Measurements from ENCODE around the gene RAPGEF3. TPM values are rescaled to one million over a fixed set of nuclear protein-coding genes. Genes with fewer than 3 reads are reported as not detected.

Gene RAPGEF3
- 6.7 and 9.4 TPM in 2 replicates for total RNA-seq (2021; fragmentation: NEBNext Ultra II Directional; extraction: Animal tissue kit (Norgen Biotek cat#: 25700))
- 5.0 and 5.2 TPM in 2 replicates for polyA plus RNA-seq (2011; rRNA removed)
- polyA plus RNA-seq (2011; cell fraction: cytosol; rRNA removed), result 6.0 TPM
- polyA plus RNA-seq (2011; cell fraction: nucleus; rRNA removed), result 31.6 TPM
- 4.1 to 5.7 TPM (median 5.2 TPM) in 4 replicates for polyA plus RNA-seq (2012, experiment 1 of 2)
- 3.1 TPM for polyA plus RNA-seq (2012, experiment 2 of 2)
- polyA plus RNA-seq (2013, experiment 1 of 2), result 4.2 TPM
- 3.9 TPM for polyA plus RNA-seq (2013, experiment 2 of 2)
- polyA minus RNA-seq (2011; rRNA and poly(A)+ RNA removed), result 5.2 and 8.0 TPM in 2 replicates
- polyA minus RNA-seq (2011; cell fraction: cytosol; rRNA and poly(A)+ RNA removed), result 1.8 TPM
- polyA minus RNA-seq (2011; cell fraction: nucleus; rRNA and poly(A)+ RNA removed), result 16.2 TPM
- long read RNA-seq, experiment 1, result 0 reads
- long read RNA-seq, experiment 2, partial matches to known transcripts, result 1 of 2 reads
- long read RNA-seq, experiment 2, other reads (novel, unspliced or antisense), result 1 of 2 reads

DNA sequence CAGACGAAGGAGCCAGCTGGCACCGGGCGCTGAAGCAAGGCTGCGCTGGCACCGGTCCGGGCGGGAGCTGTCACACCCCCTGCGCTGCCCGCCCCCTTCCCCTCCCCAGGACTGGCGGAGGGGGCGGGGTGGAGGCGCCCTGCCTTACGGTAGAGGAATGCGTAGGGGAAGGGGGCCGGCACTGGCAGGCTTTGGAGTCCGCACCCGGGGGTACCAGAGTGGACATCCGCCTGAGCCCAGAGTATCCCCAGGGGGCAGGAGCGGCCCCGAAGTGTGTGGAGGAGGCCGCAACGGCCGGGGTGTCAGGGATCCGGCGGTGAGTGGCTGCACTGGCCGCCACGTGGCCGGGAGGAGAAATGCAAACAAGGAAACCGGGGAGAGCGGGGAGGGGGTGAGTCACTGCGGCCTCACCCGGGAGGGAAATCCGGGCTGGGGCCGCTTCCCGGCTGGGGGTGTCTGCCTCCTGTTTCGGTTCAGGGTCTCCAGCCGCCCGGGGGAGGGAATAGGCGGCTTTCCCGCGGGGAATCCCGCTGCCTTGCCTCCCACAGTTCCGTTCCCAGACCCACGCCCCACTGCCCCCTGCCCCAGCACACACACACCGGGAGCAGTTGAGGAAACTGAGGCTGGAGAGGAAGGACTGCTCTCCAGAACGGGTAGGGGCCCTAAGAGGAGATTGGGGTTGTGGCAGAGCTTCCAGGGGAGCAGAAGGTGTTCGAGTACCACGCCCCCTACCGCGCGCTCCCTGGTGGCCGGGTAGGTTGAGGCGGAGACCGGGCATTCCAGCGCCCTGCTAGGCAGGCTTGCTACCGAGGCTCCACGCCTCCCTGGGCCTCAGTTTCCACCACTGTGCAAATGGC lies at the start of gene RAPGEF3:
Gene RAPGEF3, minus strand, starts transcription at position 47 of the 857 bp plus-strand sequence. CDS start 324 bp downstream, outside the sequence.
- Histone ChIP-seq H3K18ac (ENCODE audit: extremely low read depth, low read length) (peak within 1 kb of the TSS; percentile 83), H3K9ac (replicated peaks in 1 of 4; ENCODE audit: extremely low read depth in 1 of 4, low read depth in 3 of 4, low read length in 3 of 4) (peak within 1 kb of the TSS in 3 of 4 experiments; percentile 9 to 29 (median 19); a peak in 3 of 7 replicates), H4K20me1 (replicated peaks in 1 of 2; ENCODE audit: control insufficient read depth in 1 of 2, insufficient read depth in 2 of 2, low read length in 2 of 2) (no peaks in the 10 kb centered on the region), H3K23ac (ENCODE audit: insufficient read length) (no peak within 1 kb of the TSS), H3K4ac (replicated peaks; ENCODE audit: insufficient read length, low read depth, low read length) (no peak within 1 kb of the TSS), H2AFZ (ENCODE audit: low read length) (peak within 1 kb of the TSS; percentile 42), H3K79me1 (ENCODE audit: low read depth, low read length) (no peaks in the 10 kb centered on the region), H3K9me3 (ENCODE audit: insufficient read depth in 2 of 2, low read depth in 1 of 2, low read length in 1 of 2) (no peaks in the 10 kb centered on the region), H2BK12ac (ENCODE audit: low read depth, low read length) (peak within 1 kb of the TSS; percentile 96; the same call in 1 of the 2 replicates), H3K56ac (replicated peaks; ENCODE audit: insufficient read length, low read depth, low read length) (no peak within 1 kb of the TSS), H3K27me3 (replicated peaks in 1 of 4; ENCODE audit: control insufficient read depth in 3 of 4, extremely low read depth in 1 of 4, insufficient read depth in 3 of 4, low read length in 3 of 4) (peaks cover 0 to 2% (median 0%) of the 10 kb centered on the region in 4 experiments; a peak in 2 of 7 replicates), H3K4me3 (ENCODE audit: extremely low read depth in 1 of 4, insufficient read depth in 2 of 4, low read depth in 3 of 4, low read length in 4 of 4) (peak within 1 kb of the TSS; percentile 32 to 72 (median 45)), H4K8ac (ENCODE audit: extremely low read depth, insufficient read depth, low read length) (peak within 1 kb of the TSS; percentile 62), H3K4me1 (replicated peaks in 1 of 4; ENCODE audit: control insufficient read depth in 3 of 4, insufficient read depth in 4 of 4, low read length in 3 of 4) (peaks cover 6 to 15% (median 10%) of the 10 kb centered on the region in 4 experiments; a peak in 6 of 7 replicates), H2BK5ac (ENCODE audit: low read depth, low read length) (peak within 1 kb of the TSS; percentile 75; the same call in 1 of the 2 replicates), H3K79me2 (ENCODE audit: control insufficient read depth in 1 of 2, insufficient read depth in 2 of 2, low read length in 2 of 2) (no peaks in the 10 kb centered on the region), H3K14ac (ENCODE audit: insufficient read length) (no peak within 1 kb of the TSS), H3K23me2 (ENCODE audit: low read depth, low read length) (peaks cover 8% of the 10 kb centered on the region; the same call in 1 of the 2 replicates), H3K27ac (ENCODE audit: low read depth, low read length) (no peak within 1 kb of the TSS), H2BK120ac (replicated peaks; ENCODE audit: low read depth, low read length) (peak within 1 kb of the TSS; percentile 66), H3K36me3 (ENCODE audit: control insufficient read depth in 2 of 4, insufficient read depth in 4 of 4, low read length in 3 of 4) (no peaks in the 10 kb centered on the region), H2BK20ac (ENCODE audit: low read length) (no peak within 1 kb of the TSS), H2AK5ac (ENCODE audit: low read depth, low read length) (peak within 1 kb of the TSS; percentile 5; the same call in 1 of the 2 replicates), H4K5ac (ENCODE audit: insufficient read length, low read depth, low read length) (peak within 1 kb of the TSS; percentile 45), H3K4me2 (ENCODE audit: insufficient read depth in 1 of 2, low read depth in 2 of 2, low read length in 2 of 2) (peak within 1 kb of the TSS; percentile 59 to 77), H4K91ac (replicated peaks; ENCODE audit: insufficient read length, low read length) (peak within 1 kb of the TSS; percentile 68), H2BK15ac (ENCODE audit: low read length) (peak within 1 kb of the TSS; percentile 97; the same call in 1 of the 2 replicates)
- CTCF ChIA-PET (ENCODE audit: partially characterized antibody), result interaction anchor here (0.8 to 64.6 kb wide), 16 partner anchors 20 to 338 kb away, joined by 3 to 2442 read pairs (median 5); partner anchors contain the start of genes ENDOU and SLC48A1
- WGBS, 2 experiments (ENCODE audit: extremely low coverage in 1 of 2, insufficient coverage in 1 of 2, insufficient read length in 1 of 2, insufficient replicate concordance in 2 of 2, low coverage in 1 of 2, low lambda C conversion rate in 2 of 2, missing lambda C conversion rate in 1 of 2), result 6% methylated on average over 23 of the region's 57 CpGs; no CpG with 5 or more reads in 1 of the 2 experiments
- FAIRE-seq (no peak), DNase-seq (ENCODE audit: low read depth in 1 of 2, low spot score in 2 of 2) (peak in 1 of 2 experiments; percentile 81)
- POLR2A ChIA-PET (ENCODE audit: partially characterized antibody), result interaction anchor here (0.8 to 5.6 kb wide), 8 partner anchors 11 to 41 kb away, joined by 3 to 78 read pairs (median 4); partner anchors contain the start of gene SLC48A1
- TF ChIP-seq SP2 (IDR thresholded peaks at IDR 0.05; ENCODE audit: low read length), result no peak
- TF ChIP-seq CTCF (IDR thresholded peaks at IDR 0.05; ENCODE audit: control extremely low read depth in 1 of 3, insufficient read depth in 1 of 3, low read depth in 1 of 3, low read length in 3 of 3), result peak; percentile 46 to 60 (median 49); a peak in 3 of 4 replicates
- TF ChIP-seq GTF2F1 (IDR thresholded peaks at IDR 0.05; ENCODE audit: borderline replicate concordance, low read depth, low read length), result peak; percentile 29; the same call in 1 of the 2 replicates
- peak in 1 of 2 experiments; percentile 66; a peak in 2 of 4 replicates for TF ChIP-seq SIN3A (conservative IDR thresholded peaks at IDR 0.05 in 1 of 2, IDR thresholded peaks at IDR 0.05 in 1 of 2; ENCODE audit: low read depth in 1 of 2, low read length in 2 of 2)

All from H1 (cell line).